HepG2 (cell line): Measurements from ENCODE around the gene PCOLCE2. TPM values are rescaled to one million over a fixed set of nuclear protein-coding genes. Genes with fewer than 3 reads are reported as not detected.

ENCODE experiments used
- ATAC-seq: fragments of 200-7000 bp; cut with Tn5 transposase; 3 replicates; pipeline ENCODE4 v1.9.1; 2020; ENCODE audit warnings: mild to moderate bottlenecking, moderate library complexity
- BruUV-seq: library from RNA; stranded (reverse); fragments of 400-500 nt; replicated peaks from 2 replicates; lab custom pipeline; 2021; lab: Mats Ljungman, UMichigan
- CTCF ChIA-PET: fragments of 300-600 bp; formaldehyde crosslinking; extraction: SDS; loops from one replicate; lab custom pipeline; 2021; ENCODE audit warnings: low total read pairs, inconsistent platforms, low intra/inter-chr PET ratio; lab: Yijun Ruan, JAX
- POLR2A ChIA-PET: fragments of 350-600 bp; sonication (Branson Sonifier 250); formaldehyde crosslinking; loops from one replicate; lab custom pipeline; 2020; ENCODE audit warnings: antibody characterized with exemption, inconsistent platforms; lab: Yijun Ruan, JAX
- DNase-seq: peaks from one replicate; pipeline ENCODE4 v3.0.0-alpha.2; 2015; ENCODE audit warnings: low spot score
- FAIRE-seq: peaks from 3 replicates; lab custom pipeline; 2011; peaks lifted over from hg19 to GRCh38; lab: Jason Lieb, UNC
- H2AFZ ChIP-seq: one replicate; pipeline ENCODE4 v1.6.1; 2011; ENCODE audit warnings: low read length, inconsistent platforms
- H3K27ac ChIP-seq: fragments of 300-600 bp; 3 replicates; pipeline ENCODE4 v1.8.0; 2011; ENCODE audit warnings: mixed run types, mild to moderate bottlenecking, mixed read lengths, low read length, inconsistent platforms; ENCODE audit not compliant: insufficient read depth; ENCODE audit errors: extremely low read length
- H3K27me3 ChIP-seq, 2 experiments: fragments of 200-600 bp in 1 of 2; 2 replicates in 1 of 2; 3 replicates in 1 of 2; pipeline versions ENCODE4 v1.6.0 to v1.8.0; 2011; ENCODE audit warnings: low read length in 2 of 2, mild to moderate bottlenecking in 2 of 2, moderate library complexity in 2 of 2, inconsistent platforms in 1 of 2; ENCODE audit not compliant: insufficient read depth in 2 of 2, control insufficient read depth in 1 of 2
- H3K36me3 ChIP-seq, 2 experiments: fragments of 200-600 bp in 1 of 2; replicated peaks in 1 of 2; 2 replicates in 1 of 2; 3 replicates in 1 of 2; pipeline versions ENCODE4 v1.5.1 to v1.8.0; 2011; ENCODE audit warnings: low read length in 2 of 2, inconsistent platforms in 1 of 2; ENCODE audit not compliant: insufficient read depth in 2 of 2, control insufficient read depth in 1 of 2
- H3K4me1 ChIP-seq: 2 replicates; pipeline ENCODE4 v1.5.1; 2012; ENCODE audit warnings: low read length, inconsistent platforms; ENCODE audit not compliant: insufficient read depth
- H3K4me2 ChIP-seq: 2 replicates; pipeline ENCODE4 v1.6.0; 2011; ENCODE audit warnings: low read depth, low read length, inconsistent platforms
- H3K4me3 ChIP-seq, 3 experiments: fragments of 200-600 bp in 1 of 3; sonication (generic), shearing (Covaris generic) in 1 of 3; replicated peaks in 1 of 3; 2 replicates each; pipeline ENCODE4 v1.5.1; 2011 to 2016; ENCODE audit warnings: low read length in 3 of 3, inconsistent platforms in 2 of 3, low read depth in 2 of 3, mild to moderate bottlenecking in 2 of 3, control low read depth in 1 of 3, mixed read lengths in 1 of 3; ENCODE audit not compliant: insufficient read depth in 1 of 3
- H3K79me2 ChIP-seq: one replicate; pipeline ENCODE4 v1.6.1; 2011; ENCODE audit warnings: low read length, inconsistent platforms; ENCODE audit not compliant: insufficient read depth
- H3K9ac ChIP-seq: 2 replicates; pipeline ENCODE4 v1.6.0; 2011; ENCODE audit warnings: mild to moderate bottlenecking, low read depth, low read length, inconsistent platforms; ENCODE audit not compliant: insufficient read depth
- H3K9me3 ChIP-seq: 2 replicates; pipeline ENCODE4 v1.5.1; 2012; ENCODE audit warnings: mild to moderate bottlenecking, low read length
- H4K20me1 ChIP-seq: 2 replicates; pipeline ENCODE4 v1.6.0; 2011; ENCODE audit warnings: inconsistent platforms, mild to moderate bottlenecking, low read length, moderate library complexity; ENCODE audit not compliant: insufficient read depth
- HDAC2 ChIP-seq: sonication (generic); formaldehyde crosslinking; IDR thresholded peaks from 2 replicates; pipeline ENCODE4 v1.4.0; 2020; ENCODE audit warnings: missing genetic modification reagents
- HMG20A ChIP-seq: IDR thresholded peaks from 2 replicates; pipeline ENCODE4 v1.6.1; 2016; ENCODE audit warnings: borderline replicate concordance
- IRF9 ChIP-seq: sonication (generic); formaldehyde crosslinking; IDR thresholded peaks from 2 replicates; pipeline ENCODE4 v1.8.0; 2022; ENCODE audit warnings: missing genetic modification reagents, mild to moderate bottlenecking, borderline replicate concordance
- MAFK ChIP-seq, 2 experiments: IDR thresholded peaks in 1 of 2; conservative IDR thresholded peaks in 1 of 2; 2 replicates each; pipeline ENCODE4 v1.6.1; 2011; ENCODE audit warnings: improper control_type of control experiment in 2 of 2, low read length in 2 of 2
- MAZ ChIP-seq, 2 experiments: sonication (generic) in 1 of 2; formaldehyde crosslinking in 1 of 2; IDR thresholded peaks; 2 replicates each; pipeline versions ENCODE4 v1.5.0 to v1.6.1; 2012 to 2020; ENCODE audit warnings: low read depth in 2 of 2, mild to moderate bottlenecking in 2 of 2, borderline replicate concordance in 1 of 2, improper control_type of control experiment in 1 of 2, low read length in 1 of 2, missing genetic modification reagents in 1 of 2, moderate library complexity in 1 of 2
- POLR2A ChIP-seq, 2 experiments: IDR thresholded peaks; 2 replicates each; pipeline ENCODE4 v1.6.1; 2011; ENCODE audit warnings: low read depth in 2 of 2, low read length in 2 of 2, mild to moderate bottlenecking in 1 of 2, moderate library complexity in 1 of 2; ENCODE audit not compliant: insufficient read depth in 1 of 2
- RARA ChIP-seq: IDR thresholded peaks from 2 replicates; pipeline ENCODE4 v1.6.1; 2016; ENCODE audit warnings: missing genetic modification reagents, missing compliant biosample characterization
- RCOR2 ChIP-seq: IDR thresholded peaks from 2 replicates; pipeline ENCODE4 v1.6.1; 2016; ENCODE audit warnings: missing biosample characterization, missing genetic modification reagents
- SAFB2 ChIP-seq: sonication (generic); formaldehyde crosslinking; IDR thresholded peaks from 2 replicates; pipeline ENCODE4 v1.5.1; 2020; ENCODE audit warnings: missing genetic modification reagents, low read depth, mild to moderate bottlenecking, borderline replicate concordance
- TFE3 ChIP-seq: IDR thresholded peaks from 2 replicates; pipeline ENCODE4 v1.6.1; 2016
- ZFP36L2 ChIP-seq: sonication (generic); formaldehyde crosslinking; IDR thresholded peaks from 2 replicates; pipeline ENCODE4 v1.4.0; 2020; ENCODE audit warnings: missing genetic modification reagents
- ZNF317 ChIP-seq: sonication (generic); formaldehyde crosslinking; IDR thresholded peaks from 2 replicates; pipeline ENCODE4 v1.5.0; 2020; ENCODE audit warnings: mild to moderate bottlenecking, missing genetic modification reagents
- ZNF337 ChIP-seq: sonication (generic); formaldehyde crosslinking; IDR thresholded peaks from 2 replicates; pipeline ENCODE4 v1.5.1; 2020; ENCODE audit warnings: missing genetic modification reagents, low read depth, mild to moderate bottlenecking, borderline replicate concordance
- ZNF784 ChIP-seq: sonication (generic); formaldehyde crosslinking; IDR thresholded peaks from 2 replicates; pipeline ENCODE4 v1.5.1; 2020; ENCODE audit warnings: missing genetic modification reagents, mild to moderate bottlenecking, borderline replicate concordance
- ZSCAN25 ChIP-seq: sonication (generic); formaldehyde crosslinking; IDR thresholded peaks from 2 replicates; pipeline ENCODE4 v1.8.0; 2022; ENCODE audit warnings: mild to moderate bottlenecking, missing genetic modification reagents
- WGBS: methylation state at CpG from one replicate; pipeline ENCODE4 v1.1.6; 2017; ENCODE audit warnings: low lambda C conversion rate; 5-methylcytosine and 5-hydroxymethylcytosine counted together
- in situ Hi-C: cut with HindIII; loops from 2 replicates; pipeline ENCODE4 v1.10.0; 2017; ENCODE audit warnings: low pct_unique_long_range_greater_than_20kb; ENCODE audit not compliant: extremely low pct_ligation_motif_present
- intact Hi-C: fragments of 100-400 bp; cut with micrococcal nuclease; formaldehyde crosslinking; loops from one replicate; pipeline ENCODE4 v1.10.0; 2022; ENCODE audit not compliant: unreplicated experiment
- polyA plus RNA-seq, 8 experiments: library from polyadenylated mRNA; depleted of rRNA in 3 of 8; stranded (reverse) in 7 of 8; unstranded in 1 of 8; fragments of >200 nt; fragmentation: Illumina TruSeq in 4 of 8; extraction: Trizol in 4 of 8; gene quantifications; 2 replicates each; pipeline versions ENCODE4 v1.2.1 to v1.2.3, GENCODE V29; 2011 to 2016; ENCODE audit warnings: low read depth in 4 of 8, missing spikeins in 1 of 8, mixed read lengths in 1 of 8; ENCODE audit not compliant: insufficient read depth in 1 of 8
- total RNA-seq, 5 experiments: library from RNA; depleted of rRNA; stranded (reverse); fragments of >200 nt; fragmentation: Illumina TruSeq; extraction: Trizol; gene quantifications; 2 replicates each; pipeline ENCODE4 v1.2.3, GENCODE V29; 2016; ENCODE audit warnings: low read depth in 1 of 5

Gene PCOLCE2
- total and polyA plus RNA-seq, 2 of the 13 experiments (the other 11 are each of a cell fraction or from before 2014, with no cell fraction given), result 0.71 to 2.0 TPM

GRCh38 chr3:142858043-142858442, 30.8 kb downstream of the PCOLCE2 start:
- H2AFZ ChIP-seq, result no peak overlapping the region
- peaks cover 21% of the 10 kb centered on the region for H3K4me1 ChIP-seq
- no peaks in the 10 kb centered on the region for H3K9me3 ChIP-seq
- in situ Hi-C loops, result no loop called here
- no peaks in the 10 kb centered on the region for H4K20me1 ChIP-seq
- H3K4me2 ChIP-seq, result no peak overlapping the region
- peaks cover 0 to 23% of the 10 kb centered on the region in 2 experiments; a peak in 2 of 5 replicates for H3K27me3 ChIP-seq
- H3K4me3 ChIP-seq, result no peak overlapping the region
- no TSS peak for BruUV-seq
- ATAC-seq (no peak), DNase-seq (no peak), FAIRE-seq (no peak)
- ChIA-PET CTCF (no interaction called here), POLR2A (no interaction called here)
- no peaks in the 10 kb centered on the region for H3K36me3 ChIP-seq
- TF ChIP-seq IRF9 (CRISPR knock-in tag) (0 out of 2 replicates have a peak, but pooled peaks have one; percentile 29), ZFP36L2 (CRISPR knock-in tag) (no peak)
- intact Hi-C loops, result no loop called here
- no peaks in the 10 kb centered on the region for H3K79me2 ChIP-seq
- H3K9ac ChIP-seq, result no peak overlapping the region
- H3K27ac ChIP-seq, result no peak overlapping the region
- 8% methylated on average over 3 of the region's 3 CpGs for WGBS

- Histone ChIP-seq H2AFZ (no peak overlapping the region), H3K36me3 (no peaks in the 10 kb centered on the region), H3K9me3 (no peaks in the 10 kb centered on the region), H3K9ac (no peak overlapping the region), H3K4me2 (no peak overlapping the region), H3K4me1 (peaks cover 24% of the 10 kb centered on the region), H3K4me3 (no peak overlapping the region), H3K27ac (no peak overlapping the region), H3K79me2 (no peaks in the 10 kb centered on the region), H4K20me1 (no peaks in the 10 kb centered on the region), H3K27me3 (peaks cover 0 to 20% of the 10 kb centered on the region in 2 experiments; a peak in 2 of 5 replicates)
- in situ Hi-C loops, result no loop called here
- POLR2A ChIA-PET, result interaction anchor here (1.0 kb wide), 1 partner anchor 144 kb away, joined by 4 read pairs; the partner anchor contains the start of gene U2SURP
- intact Hi-C loops, result no loop called here
- 27% methylated on average over 6 of the region's 6 CpGs for WGBS
- CTCF ChIA-PET, result no interaction called here
- ATAC-seq (peak; percentile 97), DNase-seq (peak; percentile 57), FAIRE-seq (peak; percentile 90)
- BruUV-seq, result no TSS peak
- peak; percentile 86; the same call in 1 of the 2 replicates for TF ChIP-seq HMG20A
- TF ChIP-seq RCOR2 (CRISPR knock-in tag), result no peak
- TF ChIP-seq ZNF784 (CRISPR knock-in tag), result no peak
- TF ChIP-seq SAFB2 (CRISPR knock-in tag), result no peak
- TF ChIP-seq HDAC2 (CRISPR knock-in tag), result peak; percentile 57; the same call in 1 of the 2 replicates
- TF ChIP-seq MAFK (conservative IDR thresholded peaks at IDR 0.05 in 1 of 2, IDR thresholded peaks at IDR 0.05 in 1 of 2; ENCODE audit: low read length in 2 of 2), result no peak
- peak; percentile 46; the same call in 1 of the 2 replicates for TF ChIP-seq TFE3 (CRISPR knock-in tag)
- TF ChIP-seq RARA (CRISPR knock-in tag), result peak; percentile 22; the same call in 1 of the 2 replicates
- no peak for TF ChIP-seq MAZ (IDR thresholded peaks at IDR 0.05; ENCODE audit: borderline replicate concordance, low read depth, low read length)
- TF ChIP-seq MAZ (CRISPR knock-in tag; IDR thresholded peaks at IDR 0.05; ENCODE audit: low read depth), result no peak
- no peak for TF ChIP-seq ZNF337 (CRISPR knock-in tag)
- no peak for TF ChIP-seq ZSCAN25 (CRISPR knock-in tag)
- no peak for TF ChIP-seq POLR2A (IDR thresholded peaks at IDR 0.05; ENCODE audit: insufficient read depth in 1 of 2, low read depth in 2 of 2, low read length in 2 of 2)
- TF ChIP-seq ZNF317 (CRISPR knock-in tag), result peak; percentile 57; the same call in 1 of the 2 replicates
These were observed 31.8 kb downstream of the PCOLCE2 start for GRCh38 chr3:142857056-142857455.
